ENCODE results near the gene IFNB1. TPM values are rescaled to one million over a fixed set of nuclear protein-coding genes. Genes with fewer than 3 reads are reported as not detected.

The IFNB1 gene
- total RNA-seq, 2 donors from 2014 or later, result not detected

DNA sequence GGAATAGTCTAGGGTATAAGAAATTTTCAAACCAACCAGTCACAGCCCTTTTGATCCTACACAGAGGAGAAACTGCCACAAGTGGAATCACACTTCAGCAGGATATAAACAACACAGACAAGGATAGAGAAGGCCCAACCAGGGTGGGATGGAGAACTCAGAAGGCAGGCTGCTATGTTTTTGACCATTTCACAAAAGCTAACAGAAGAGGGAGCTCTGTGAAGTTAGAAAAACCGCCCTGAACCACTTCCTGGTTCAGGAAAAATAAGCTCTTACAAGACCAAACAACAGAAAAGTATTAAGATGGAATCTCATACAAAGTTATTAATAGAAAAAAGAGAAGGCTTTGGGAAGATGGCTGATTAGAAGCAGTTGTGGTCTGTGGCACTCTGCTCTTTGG is 960 bp upstream of the IFNB1 start:
- intact Hi-C loops (cut with DNase I), result no loop called here
- DNase-seq (ENCODE audit: low spot score), result no peak

DNA sequence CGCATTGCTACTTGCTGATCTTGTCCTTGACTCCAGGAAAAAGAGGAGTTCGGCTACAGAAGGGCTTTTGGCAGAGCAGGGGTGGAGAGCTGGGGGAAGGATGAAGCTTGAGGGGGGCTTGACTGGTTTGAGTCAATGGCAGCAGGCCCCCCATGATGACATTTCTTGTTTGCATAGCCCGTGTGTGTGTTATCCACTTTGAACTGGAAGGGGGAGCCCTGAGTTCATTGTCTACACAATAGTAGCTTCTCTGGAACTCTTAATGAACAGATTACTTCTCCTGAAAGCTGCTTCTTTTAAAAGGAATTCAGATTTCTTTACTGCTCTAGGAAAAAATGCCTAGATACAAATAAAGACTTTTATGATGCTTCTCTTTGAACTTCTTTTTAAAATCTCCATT is 2.3 kb downstream of the IFNB1 start:
- intact Hi-C loops (cut with DNase I), result no loop called here
- DNase-seq (ENCODE audit: low spot score), result no peak

DNA sequence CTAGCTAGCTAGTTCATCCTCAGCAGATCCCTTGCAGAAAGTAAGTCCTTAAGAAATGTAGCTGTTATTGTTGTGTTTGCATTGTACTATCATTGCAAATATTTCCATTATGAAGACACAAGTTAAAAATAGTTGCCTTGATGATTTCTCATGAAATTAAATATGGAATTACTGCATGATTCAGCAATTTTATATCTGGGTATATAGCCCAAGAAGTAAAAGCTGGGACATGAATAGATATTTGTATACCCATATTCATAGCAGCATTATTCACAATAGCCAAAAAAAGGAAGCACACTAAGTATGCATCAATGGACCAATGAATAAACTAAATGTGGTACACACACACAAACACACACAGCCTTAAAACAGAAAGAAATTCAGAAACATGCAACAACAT is 6.8 kb downstream of the IFNB1 start:
- intact Hi-C loops (cut with DNase I), result no loop called here
- no peak for DNase-seq (ENCODE audit: low spot score)

DNA sequence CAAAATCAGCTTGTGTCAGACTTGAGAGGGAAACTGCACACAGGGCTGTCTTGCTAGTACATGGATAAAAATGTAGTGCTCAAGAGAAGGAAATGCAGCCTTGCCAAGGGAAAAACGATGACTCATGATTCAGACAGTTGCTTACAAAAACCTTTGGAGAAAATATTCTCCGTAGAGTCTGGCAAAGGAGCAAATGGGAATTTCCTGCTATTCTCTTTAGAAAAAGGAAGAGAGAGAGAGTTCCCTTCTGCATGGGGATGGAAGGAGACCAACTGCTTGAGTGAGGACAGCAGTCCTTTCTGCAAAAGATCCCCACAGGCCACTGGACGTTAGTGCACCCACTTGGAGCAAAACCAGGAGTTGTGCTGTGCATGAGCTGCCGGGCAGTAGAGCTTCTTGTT is 7.6 kb downstream of the IFNB1 start:
- DNase-seq (ENCODE audit: low spot score), result peak; percentile 70
- intact Hi-C loops (cut with DNase I), result no loop called here

DNA sequence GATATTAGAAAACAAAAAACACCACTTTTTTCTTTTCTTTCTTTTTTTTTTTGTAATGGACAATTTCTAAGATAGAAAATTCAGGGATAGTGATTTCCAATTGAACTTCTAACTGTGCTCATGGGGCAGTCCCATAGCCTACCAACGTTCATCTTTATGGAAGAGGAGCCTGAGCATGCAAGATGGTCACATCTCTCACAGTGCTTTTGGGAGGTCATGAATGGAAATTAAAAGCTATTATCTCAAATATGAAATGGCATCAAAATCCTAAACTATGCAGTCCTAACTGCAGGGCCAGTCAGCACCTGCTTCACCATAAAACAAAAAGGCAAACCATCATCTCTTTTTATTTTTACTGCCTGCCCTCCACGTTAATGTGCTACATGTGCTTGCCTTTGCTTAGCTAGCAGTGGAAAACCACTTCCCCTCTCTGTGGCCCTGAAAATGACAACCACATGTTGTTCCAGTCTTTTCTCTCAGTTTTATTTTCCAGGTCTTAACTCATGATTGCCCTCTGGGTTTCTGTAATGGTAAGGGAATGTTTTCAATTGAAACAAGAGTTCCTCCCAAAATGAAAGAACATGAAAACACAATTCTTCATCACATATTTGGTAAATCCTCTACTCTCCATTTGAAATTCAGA is 16.7 kb downstream of the IFNB1 start:
- no peak for DNase-seq (ENCODE audit: low spot score)

DNA sequence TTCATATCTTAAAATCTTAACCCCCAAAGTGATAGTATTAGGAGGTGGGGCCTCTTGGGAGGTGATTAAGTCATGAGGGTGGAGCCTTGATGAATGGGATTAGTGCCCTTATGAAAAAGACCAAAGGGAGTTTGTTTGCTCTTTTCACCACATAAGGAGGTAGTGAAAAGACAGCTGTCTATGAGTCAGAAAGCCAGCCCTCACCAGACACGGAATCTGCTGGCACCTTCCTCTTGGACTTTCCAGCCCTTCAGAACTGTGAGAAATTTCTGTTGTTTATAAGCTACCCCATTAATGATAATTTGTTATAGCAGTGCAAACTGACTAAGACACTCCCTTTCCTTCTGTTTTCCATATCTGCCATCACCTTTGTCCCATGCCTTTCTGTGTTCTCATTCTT is 20.8 kb downstream of the IFNB1 start:
- no peak for DNase-seq (ENCODE audit: low spot score)
- intact Hi-C loops (cut with DNase I), result no loop called here

More for the DNA sequence above, 16.7 kb downstream of the IFNB1 start:
- intact Hi-C loops (cut with DNase I), result no loop called here

DNA sequence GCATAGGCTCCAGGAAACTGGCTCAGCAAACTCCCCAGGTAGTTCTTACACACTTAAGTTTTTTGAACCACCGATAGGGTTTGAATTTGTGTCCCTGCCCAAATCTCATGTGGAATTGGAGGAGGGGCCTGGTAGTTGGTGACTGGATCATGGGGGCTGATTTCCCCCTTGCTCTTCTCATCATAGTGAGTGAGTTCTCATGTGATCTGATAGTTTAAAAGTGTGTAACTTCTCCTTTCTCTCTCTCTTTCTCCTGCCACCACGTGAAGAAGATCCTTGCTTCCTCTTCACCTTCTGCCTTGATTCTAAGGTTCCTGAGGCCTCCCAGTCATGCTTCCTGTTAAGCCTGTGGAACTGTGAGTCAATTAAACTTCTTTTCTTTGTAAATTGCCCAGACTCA is 23.9 kb downstream of the IFNB1 start:
- intact Hi-C loops (cut with DNase I), result no loop called here
- DNase-seq (ENCODE audit: low spot score), result no peak

DNA sequence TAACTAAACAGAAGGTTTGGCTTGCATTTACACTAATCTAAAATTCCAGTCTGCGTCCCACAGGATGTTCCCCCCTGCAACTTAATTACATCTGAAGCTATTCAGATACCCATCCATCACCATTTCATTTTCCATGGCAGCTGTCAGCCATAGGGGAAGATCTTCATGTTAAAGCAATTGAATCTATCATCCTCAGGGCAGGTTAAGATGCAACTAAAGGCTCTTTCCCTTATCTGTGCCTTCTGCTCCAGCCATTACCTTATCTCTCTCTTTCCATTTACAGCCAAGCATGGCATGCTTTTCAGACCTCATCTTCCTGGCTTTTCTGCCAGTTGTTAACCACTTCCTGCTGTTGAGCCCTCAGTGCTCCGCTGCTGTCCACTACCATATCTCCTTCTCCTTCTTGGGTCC is 30.5 kb downstream of the IFNB1 start:
- no peak for DNase-seq (ENCODE audit: low spot score)
- intact Hi-C loops (cut with DNase I), result no loop called here

DNA sequence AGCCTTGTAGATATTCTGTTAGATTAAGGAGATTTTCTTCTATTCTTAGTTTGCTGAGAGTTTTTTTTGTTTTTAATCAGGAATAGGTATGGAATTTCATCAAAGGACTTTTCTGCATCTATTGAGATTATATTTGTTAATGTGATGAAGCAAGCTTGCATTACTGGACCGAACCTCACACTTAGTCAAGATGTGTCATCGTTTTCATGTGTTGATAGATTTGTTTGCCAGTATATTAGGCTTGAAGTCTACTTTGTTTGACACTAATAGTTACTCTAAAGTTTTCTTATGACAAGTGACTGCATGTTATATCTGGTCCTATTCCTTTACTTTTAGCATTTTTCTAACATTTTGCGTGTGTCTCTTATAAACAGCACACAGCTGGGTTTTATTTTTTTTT is 33.9 kb downstream of the IFNB1 start:
- DNase-seq (ENCODE audit: low spot score), result no peak
- intact Hi-C loops (cut with DNase I), result no loop called here

DNA sequence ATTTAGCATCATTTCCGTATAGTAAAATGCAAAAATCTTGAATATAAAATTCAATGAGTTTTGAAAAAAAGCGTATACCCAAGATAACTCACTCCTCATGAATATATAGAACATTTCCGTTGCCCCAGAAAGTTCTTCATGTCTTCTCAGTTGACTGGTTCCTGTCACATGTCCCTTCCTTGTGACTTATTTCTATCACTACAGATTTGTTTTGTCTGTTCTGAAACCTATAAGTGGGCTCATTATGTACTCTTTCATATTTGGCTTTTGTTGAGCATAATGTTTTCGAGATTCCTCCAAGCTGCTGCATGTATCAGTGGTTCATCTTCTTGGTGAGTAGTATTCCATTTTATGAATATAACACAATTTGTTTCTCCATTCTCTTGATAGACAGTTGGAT is 35.3 kb downstream of the IFNB1 start:
- intact Hi-C loops (cut with DNase I), result no loop called here
- DNase-seq (ENCODE audit: low spot score), result no peak

DNA sequence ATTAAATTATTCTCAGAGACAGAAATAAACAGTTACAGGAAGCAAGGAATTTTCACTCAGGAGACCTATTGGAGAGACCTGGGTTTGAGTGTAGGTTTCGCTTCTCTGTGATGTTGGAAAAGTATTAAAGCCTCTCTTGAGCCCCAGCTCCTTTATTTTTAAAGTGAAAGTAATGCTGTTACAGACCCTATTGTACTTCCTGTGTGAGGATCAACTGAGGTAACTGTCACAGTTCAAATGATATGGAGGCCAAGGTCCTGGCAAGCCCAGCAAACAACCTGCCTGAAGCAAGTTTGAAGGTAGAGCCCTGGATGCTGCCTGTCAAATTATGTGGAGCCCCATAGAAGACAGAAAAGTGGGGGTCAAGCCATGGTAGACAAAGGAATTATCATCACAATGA is 38.4 kb downstream of the IFNB1 start:
- no peak for DNase-seq (ENCODE audit: low spot score)
- intact Hi-C loops (cut with DNase I), result loop anchor here in 1 of 2 donors (10.0 kb wide), 1 partner anchor 1405 kb away; no protein-coding TSS in a partner anchor

DNA sequence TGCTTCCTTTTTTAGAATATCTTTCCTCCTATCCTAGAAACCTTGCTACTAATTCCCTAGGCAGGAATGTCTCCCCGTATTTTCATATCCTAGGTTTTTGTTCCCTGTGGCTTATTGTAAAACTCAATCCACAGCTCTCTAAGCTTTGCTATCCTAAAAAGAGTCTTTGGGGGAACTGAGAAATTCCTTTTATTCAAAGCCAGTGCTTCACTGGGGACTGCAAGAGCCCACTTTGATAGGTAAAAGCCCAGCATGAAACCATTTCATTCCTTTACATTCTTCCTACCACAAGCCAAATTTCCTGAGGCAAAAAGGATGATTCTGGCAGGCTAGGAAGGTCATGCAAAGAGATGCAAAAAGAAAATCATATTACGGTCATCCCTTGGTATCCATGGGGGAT is 40.5 kb downstream of the IFNB1 start:
- no peak for DNase-seq (ENCODE audit: low spot score)
- intact Hi-C loops (cut with DNase I), result loop anchor here in 1 of 2 donors (1.0 to 10.0 kb wide), 2 partner anchors 29 to 1402 kb away; no protein-coding TSS in a partner anchor

DNA sequence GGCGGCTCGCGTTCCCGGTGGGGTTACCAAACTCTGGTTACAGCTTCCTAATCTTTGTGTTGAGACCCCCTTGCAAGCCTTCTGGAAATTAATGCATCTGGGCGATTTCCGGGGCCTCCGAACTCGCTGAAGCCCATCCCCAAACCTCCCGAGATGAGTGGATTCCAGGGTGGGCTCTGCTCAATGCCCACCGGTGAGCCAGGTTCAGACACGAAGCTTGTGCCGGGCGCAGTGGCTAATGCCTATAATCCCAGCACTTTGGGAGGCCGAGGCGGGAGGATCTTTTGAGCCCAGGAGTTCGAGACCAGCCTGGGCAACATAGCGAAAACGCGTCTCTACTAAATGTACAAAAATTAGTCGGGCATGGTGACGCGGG is 45.9 kb downstream of the IFNB1 start:
- intact Hi-C loops (cut with DNase I), result loop anchor here in 1 of 2 donors (10.0 kb wide), 1 partner anchor 1397 kb away; no protein-coding TSS in a partner anchor
- DNase-seq (ENCODE audit: low spot score), result peak; percentile 79

DNA sequence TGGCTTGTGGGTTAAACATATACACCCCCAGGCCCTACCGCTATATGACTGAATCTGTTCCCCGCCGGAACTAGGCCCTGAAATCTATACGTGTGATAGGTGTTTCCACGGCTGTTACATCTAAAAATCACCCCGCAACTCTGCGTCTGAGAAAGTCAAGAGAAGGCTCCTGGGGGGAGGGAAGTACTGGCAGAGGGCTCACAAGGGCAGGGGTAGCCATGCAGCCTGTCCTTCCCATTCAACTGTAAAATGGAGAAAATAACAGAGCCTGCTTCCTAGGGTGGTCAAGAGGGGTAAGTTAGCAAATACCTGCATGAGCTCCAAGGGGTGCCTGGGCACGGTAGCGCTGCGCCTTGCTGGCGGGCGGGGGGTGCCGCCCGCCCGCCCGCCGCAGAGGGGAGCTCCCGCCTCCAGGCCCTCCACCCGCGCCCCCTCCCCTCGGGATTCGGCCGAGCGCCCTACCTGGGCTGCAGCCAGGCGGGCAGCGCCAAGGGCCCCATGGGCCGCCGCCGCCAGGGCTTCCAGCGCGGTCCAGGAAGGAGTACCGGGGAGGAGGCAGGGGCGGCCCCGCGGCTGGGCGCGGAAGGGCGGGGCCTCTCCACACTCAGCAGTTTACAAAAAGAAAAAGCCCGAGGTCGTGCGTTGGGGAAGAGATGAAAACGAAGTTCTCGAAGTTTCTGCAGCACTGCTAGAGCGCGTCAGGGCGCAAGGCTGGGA is 46.5 kb downstream of the IFNB1 start, which contains the start of gene HACD4:
TSS of gene HACD4 (minus strand) at position 550 of the 717 bp plus-strand sequence. CDS start at position 500, 50 bp downstream.
- intact Hi-C loops (cut with DNase I), result loop anchor here in 1 of 2 donors (10.0 kb wide), 1 partner anchor 1396 kb away; no protein-coding TSS in a partner anchor
- peak; percentile 87 for DNase-seq (ENCODE audit: low spot score)

DNA sequence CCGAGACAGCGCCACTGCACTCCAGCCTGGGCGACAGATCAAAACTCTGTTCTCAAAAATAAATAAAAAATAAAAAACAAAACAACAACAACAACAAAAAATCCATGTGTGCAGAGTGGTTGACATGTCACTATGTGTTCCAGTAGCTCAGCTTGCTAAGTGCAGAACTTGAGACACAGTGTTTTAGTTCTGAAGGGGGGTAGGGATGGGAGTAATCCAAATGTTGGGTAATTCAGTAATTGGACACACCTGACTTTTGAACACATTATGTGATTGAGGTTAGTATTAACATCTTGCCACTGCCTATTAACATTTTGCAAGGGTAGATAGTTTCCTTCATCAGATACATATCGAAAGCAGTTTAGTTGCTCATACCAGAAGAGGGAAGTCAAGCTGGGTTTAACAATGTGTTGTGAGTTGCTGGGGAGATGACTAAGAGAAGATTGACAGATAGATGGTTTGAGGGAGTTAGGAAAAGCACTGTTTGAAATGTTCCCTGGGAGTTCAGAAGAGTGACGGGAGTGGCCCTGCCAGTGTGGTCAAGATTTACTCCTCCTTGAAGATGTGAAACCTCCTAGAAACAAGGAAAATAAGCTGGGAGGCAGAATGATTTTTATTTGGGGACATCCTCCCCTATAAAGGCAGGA is 47.2 kb downstream of the IFNB1 start:
- no peak for DNase-seq (ENCODE audit: low spot score)
- intact Hi-C loops (cut with DNase I), result loop anchor here in 1 of 2 donors (10.0 kb wide), 1 partner anchor 1396 kb away; no protein-coding TSS in a partner anchor

DNA sequence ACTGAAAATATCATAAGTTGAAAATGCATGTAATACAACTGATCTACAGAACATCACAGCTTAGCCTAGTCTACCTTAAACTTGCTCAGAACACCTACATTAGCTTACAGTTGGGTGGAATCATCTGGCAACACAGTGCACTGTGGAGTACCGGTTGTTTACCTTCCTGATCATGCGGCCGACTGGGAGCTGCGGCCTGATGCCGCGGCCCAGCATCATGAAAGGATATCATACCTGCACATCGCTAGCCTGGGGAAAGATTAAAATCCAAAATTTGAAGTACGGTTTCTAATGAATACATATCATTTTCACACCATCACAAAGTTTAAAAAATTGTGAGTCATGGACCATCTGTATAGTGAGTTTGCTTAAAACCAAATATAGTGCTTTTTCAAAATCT is 48.1 kb downstream of the IFNB1 start:
- no peak for DNase-seq (ENCODE audit: low spot score)
- intact Hi-C loops (cut with DNase I), result loop anchor here in 1 of 2 donors (10.0 kb wide), 1 partner anchor 1395 kb away; no protein-coding TSS in a partner anchor

DNA sequence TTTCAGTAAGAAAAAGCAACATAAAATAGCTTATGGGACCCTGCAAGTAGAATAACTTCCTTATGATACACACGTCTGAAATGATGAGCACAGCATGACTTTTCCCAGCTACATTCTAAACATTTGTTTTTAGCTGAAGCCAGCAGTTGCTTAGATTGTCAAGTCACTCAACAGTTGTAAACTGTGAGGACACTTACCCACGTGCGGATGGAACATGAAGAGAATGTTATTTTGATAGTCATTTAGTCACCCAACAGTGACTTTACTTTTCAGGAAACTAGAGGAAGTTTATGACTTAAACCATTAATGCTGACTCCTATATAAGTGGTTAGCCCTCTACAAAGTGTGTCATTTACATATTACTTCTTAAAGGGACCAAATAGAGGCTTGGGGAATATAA is 49.3 kb downstream of the IFNB1 start:
- intact Hi-C loops (cut with DNase I), result no loop called here
- no peak for DNase-seq (ENCODE audit: low spot score)

DNA sequence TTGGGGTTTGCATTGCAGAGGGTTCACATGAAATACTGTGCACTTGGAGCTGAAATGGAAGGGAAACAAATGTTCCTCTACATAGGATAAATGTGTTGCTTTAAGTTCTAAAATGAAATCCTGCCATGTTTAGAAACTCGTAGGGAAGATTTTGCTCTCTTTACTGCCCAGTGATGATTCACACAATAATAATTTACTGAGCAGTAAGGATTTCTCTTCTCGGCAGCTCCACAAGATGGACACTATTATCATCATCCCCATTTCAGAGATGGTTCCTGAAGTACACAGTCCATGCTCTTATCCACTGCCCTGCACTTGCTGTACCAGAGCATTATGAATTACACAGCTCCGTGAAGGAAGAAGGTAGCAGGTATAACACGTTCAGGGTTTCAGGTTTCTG is 50.4 kb downstream of the IFNB1 start:
- no peak for DNase-seq (ENCODE audit: low spot score)
- intact Hi-C loops (cut with DNase I), result no loop called here
